PC-9 (cell line): Measurements from ENCODE around the gene KAT7. TPM values are rescaled to one million over a fixed set of nuclear protein-coding genes. Genes with fewer than 3 reads are reported as not detected.

Experiments used
- BruUV-seq: library from RNA; stranded (reverse); fragments of 400-500 nt; replicated peaks from 2 replicates; lab custom pipeline; 2021; lab: Mats Ljungman, UMichigan
- CTCF ChIA-PET: fragments of 300-600 bp; sonication (Branson Sonifier 250); formaldehyde crosslinking; loops from one replicate; lab custom pipeline; 2022; ENCODE audit warnings: antibody characterized with exemption; lab: Charles Lee
- POLR2A ChIA-PET: fragments of 300-600 bp; sonication (Branson Sonifier 250); formaldehyde crosslinking; loops from one replicate; lab custom pipeline; 2022; ENCODE audit warnings: antibody characterized with exemption; ENCODE audit not compliant: unreplicated experiment; lab: Charles Lee
- DNase-seq, 2 experiments: peaks; one replicate each; pipeline versions ENCODE4 v3.0.0 to v3.0.0-alpha.2; 2015 to 2022; ENCODE audit warnings: mixed read lengths in 1 of 2
- H2AFZ ChIP-seq: fragments of 200-600 bp; sonication (generic); 2 replicates; pipeline ENCODE4 v1.8.1; 2017; ENCODE audit warnings: antibody characterized with exemption
- H3F3A ChIP-seq: fragments of 200-600 bp; sonication (generic); 2 replicates; pipeline ENCODE4 v1.8.1; 2017; ENCODE audit warnings: antibody characterized with exemption, mild to moderate bottlenecking, low read depth; ENCODE audit not compliant: insufficient read depth
- H3K27ac ChIP-seq: fragments of 200-600 bp; sonication (generic); 2 replicates; pipeline ENCODE4 v1.6.1; 2016; ENCODE audit warnings: mixed run types
- H3K27me3 ChIP-seq: fragments of 200-600 bp; sonication (generic); 2 replicates; pipeline ENCODE4 v1.6.1; 2016; ENCODE audit warnings: low read depth, mixed run types; ENCODE audit not compliant: insufficient read depth
- H3K36me3 ChIP-seq: fragments of 200-600 bp; sonication (generic); 2 replicates; pipeline ENCODE4 v1.6.1; 2016; ENCODE audit warnings: low read depth, mixed run types
- H3K4me1 ChIP-seq: fragments of 200-600 bp; sonication (generic); replicated peaks from 2 replicates; pipeline ENCODE4 v1.6.1; 2016; ENCODE audit warnings: mixed run types; ENCODE audit not compliant: insufficient read depth
- H3K4me2 ChIP-seq: fragments of 200-600 bp; sonication (generic); 2 replicates; pipeline ENCODE4 v1.6.1; 2017; ENCODE audit warnings: mixed run types
- H3K4me3 ChIP-seq: fragments of 200-600 bp; sonication (generic); 2 replicates; pipeline ENCODE4 v1.6.1; 2016; ENCODE audit warnings: mixed run types
- H3K79me2 ChIP-seq: fragments of 200-600 bp; sonication (generic); 2 replicates; pipeline ENCODE4 v1.6.1; 2017; ENCODE audit warnings: low read depth, mixed run types
- H3K9me2 ChIP-seq: fragments of 200-600 bp; sonication (generic); 2 replicates; pipeline ENCODE4 v1.8.1; 2017; ENCODE audit warnings: mild to moderate bottlenecking; ENCODE audit not compliant: insufficient read depth
- H3K9me3 ChIP-seq: fragments of 200-600 bp; sonication (generic); 2 replicates; pipeline ENCODE4 v1.8.1; 2016; ENCODE audit warnings: low read depth; ENCODE audit not compliant: insufficient read depth
- H4K20me1 ChIP-seq: fragments of 200-600 bp; sonication (generic); 2 replicates; pipeline ENCODE4 v1.8.1; 2017; ENCODE audit not compliant: insufficient read depth
- CTCF ChIP-seq: fragments of 200-600 bp; sonication (generic); conservative IDR thresholded peaks from 2 replicates; pipeline ENCODE4 v1.6.1; 2017; ENCODE audit warnings: mixed run types, antibody characterized with exemption, mild to moderate bottlenecking, moderate library complexity
- EZH2 ChIP-seq: fragments of 200-600 bp; sonication (generic); IDR thresholded peaks from 2 replicates; pipeline ENCODE4 v1.8.0; 2017; ENCODE audit warnings: antibody characterized with exemption, low read depth
- intact Hi-C: fragments of 100-400 bp; cut with micrococcal nuclease; formaldehyde crosslinking; loops from one replicate; pipeline ENCODE4 v1.10.0; 2022; ENCODE audit not compliant: unreplicated experiment
- total RNA-seq: library from RNA; stranded (reverse); gene quantifications from 2 replicates; pipeline ENCODE4 v1.2.3, GENCODE V29; 2021

The KAT7 gene
- total RNA-seq, 1 experiment from 2014 or later, result 57.0 TPM

GRCh38 chr17:49745175-49746139 lies 43.0 kb upstream of the KAT7 start:
- ChIA-PET POLR2A (no interaction called here), CTCF (no interaction called here)
- H3K4me1 ChIP-seq, result 0 out of 2 replicates have a peak, but pooled peaks cover 10% of the 10 kb centered on the region
- H3F3A ChIP-seq, result no peaks in the 10 kb centered on the region
- no peak overlapping the region for H3K27ac ChIP-seq
- no peaks in the 10 kb centered on the region for H3K36me3 ChIP-seq
- H2AFZ ChIP-seq, result no peak overlapping the region
- H4K20me1 ChIP-seq, result no peaks in the 10 kb centered on the region
- no peaks in the 10 kb centered on the region for H3K9me2 ChIP-seq
- H3K4me2 ChIP-seq, result no peak overlapping the region
- intact Hi-C loops, result no loop called here
- H3K9me3 ChIP-seq, result no peaks in the 10 kb centered on the region
- no peak for DNase-seq
- H3K4me3 ChIP-seq, result no peak overlapping the region
- no peaks in the 10 kb centered on the region for H3K27me3 ChIP-seq
- no TSS peak for BruUV-seq
- H3K79me2 ChIP-seq, result no peaks in the 10 kb centered on the region
- TF ChIP-seq EZH2, result no peak
- TF ChIP-seq CTCF, result no peak

- Histone ChIP-seq H3K79me2 (no peaks in the 10 kb centered on the region), H3K4me2 (no peak overlapping the region), H3F3A (no peaks in the 10 kb centered on the region), H3K4me1 (0 out of 2 replicates have a peak, but pooled peaks cover 9% of the 10 kb centered on the region), H3K9me3 (no peaks in the 10 kb centered on the region), H4K20me1 (no peaks in the 10 kb centered on the region), H3K4me3 (no peak overlapping the region), H3K27me3 (no peaks in the 10 kb centered on the region), H3K27ac (no peak overlapping the region), H2AFZ (no peak overlapping the region), H3K36me3 (no peaks in the 10 kb centered on the region), H3K9me2 (no peaks in the 10 kb centered on the region)
- POLR2A ChIA-PET, result interaction anchor here (0.8 kb wide), 1 partner anchor 17 kb away, joined by 4 read pairs; the partner anchor contains the start of gene FAM117A
- no peak for DNase-seq
- no TSS peak for BruUV-seq
- CTCF ChIA-PET, result interaction anchor here (1.2 kb wide), 1 partner anchor 38 kb away, joined by 3 read pairs; no protein-coding TSS in a partner anchor
- intact Hi-C loops, result no loop called here
- no peak for TF ChIP-seq CTCF
- TF ChIP-seq EZH2, result no peak
These were observed 41.5 kb upstream of the KAT7 start for GRCh38 chr17:49746791-49747490.

GRCh38 chr17:49747632-49748031 lies 40.8 kb upstream of the KAT7 start:
- H3K9me2 ChIP-seq, result no peaks in the 10 kb centered on the region
- BruUV-seq, result no TSS peak
- POLR2A ChIA-PET, result no interaction called here
- no peaks in the 10 kb centered on the region for H4K20me1 ChIP-seq
- H3K4me1 ChIP-seq, result 0 out of 2 replicates have a peak, but pooled peaks cover 3% of the 10 kb centered on the region
- no peak for DNase-seq
- CTCF ChIA-PET, result no interaction called here
- no peak overlapping the region for H3K4me2 ChIP-seq
- H2AFZ ChIP-seq, result no peak overlapping the region
- no peak overlapping the region for H3K27ac ChIP-seq
- H3F3A ChIP-seq, result no peaks in the 10 kb centered on the region
- intact Hi-C loops, result no loop called here
- no peaks in the 10 kb centered on the region for H3K36me3 ChIP-seq
- no peaks in the 10 kb centered on the region for H3K79me2 ChIP-seq
- no peak overlapping the region for H3K4me3 ChIP-seq
- no peaks in the 10 kb centered on the region for H3K9me3 ChIP-seq
- TF ChIP-seq EZH2, result no peak
- TF ChIP-seq CTCF, result no peak
- H3K27me3 ChIP-seq, result no peaks in the 10 kb centered on the region
